Neural cell (in vitro differentiated cells): ENCODE results near the gene UBAP1. TPM values are rescaled to one million over a fixed set of nuclear protein-coding genes. Genes with fewer than 3 reads are reported as not detected.
"Not testable (repeated sequence)": the region's sequence is repeated elsewhere in the genome, so short reads cannot be mapped to it uniquely, and the experiment has no call there.

Source experiments
- H2AFZ ChIP-seq: fragments of 200-600, 300-800 bp; sonication (generic), shearing (Covaris generic); 2 replicates; pipeline ENCODE4 v1.6.0; 2014; ENCODE audit warnings: low read depth, mild to moderate bottlenecking, antibody characterized with exemption, low read length, moderate library complexity
- H3F3A ChIP-seq: fragments of 200-600 bp; shearing (Covaris generic); 2 replicates; pipeline ENCODE4 v1.6.1; 2016; ENCODE audit warnings: mild to moderate bottlenecking, moderate library complexity, mixed read lengths, antibody characterized with exemption, low read length; ENCODE audit not compliant: insufficient read depth, poor library complexity, severe bottlenecking
- H3K27ac ChIP-seq: fragments of 200-600, 300-800 bp; sonication (generic), shearing (Covaris generic); 2 replicates; pipeline ENCODE4 v1.5.1; 2014; ENCODE audit warnings: mild to moderate bottlenecking, low read length, moderate library complexity
- H3K27me3 ChIP-seq: fragments of 300-800, 200-600 bp; sonication (generic), shearing (Covaris generic); 2 replicates; pipeline ENCODE4 v1.6.0; 2014; ENCODE audit warnings: mild to moderate bottlenecking, low read depth, low read length, moderate library complexity; ENCODE audit not compliant: insufficient read depth
- H3K36me3 ChIP-seq: fragments of 300-800, 200-600 bp; sonication (generic), shearing (Covaris generic); 2 replicates; pipeline ENCODE4 v1.5.1; 2014; ENCODE audit warnings: mild to moderate bottlenecking, antibody characterized with exemption, low read length, moderate library complexity; ENCODE audit not compliant: insufficient read depth
- H3K4me2 ChIP-seq: fragments of 300-800, 200-600 bp; sonication (generic), shearing (Covaris generic); 2 replicates; pipeline ENCODE4 v1.6.0; 2014; ENCODE audit warnings: mild to moderate bottlenecking, low read length
- H3K4me3 ChIP-seq: fragments of 300-800, 200-600 bp; sonication (generic), shearing (Covaris generic); 2 replicates; pipeline ENCODE4 v1.5.1; 2014; ENCODE audit warnings: mild to moderate bottlenecking, low read length, moderate library complexity
- H3K79me2 ChIP-seq: fragments of 200-600 bp; shearing (Covaris generic); replicated peaks from 2 replicates; pipeline ENCODE4 v1.6.0; 2014; ENCODE audit warnings: mild to moderate bottlenecking, low read length, moderate library complexity; ENCODE audit not compliant: insufficient read depth
- H3K9ac ChIP-seq: fragments of 300-800, 200-600 bp; sonication (generic), shearing (Covaris generic); 2 replicates; pipeline ENCODE4 v1.6.1; 2016; ENCODE audit warnings: mild to moderate bottlenecking, low read length, mixed read lengths
- H3K9me2 ChIP-seq: fragments of 200-600 bp; shearing (Covaris generic); 2 replicates; pipeline ENCODE4 v1.6.1; 2016; ENCODE audit warnings: mild to moderate bottlenecking, low read length, mixed read lengths; ENCODE audit not compliant: insufficient read depth
- H3K9me3 ChIP-seq: fragments of 200-600, 300-800 bp; sonication (generic), shearing (Covaris generic); 2 replicates; pipeline ENCODE4 v1.6.1; 2016; ENCODE audit warnings: mild to moderate bottlenecking, mixed run types, low read length, moderate library complexity, mixed read lengths
- H4K20me1 ChIP-seq: fragments of 200-600 bp; shearing (Covaris generic); 2 replicates; pipeline ENCODE4 v1.6.1; 2016; ENCODE audit warnings: mild to moderate bottlenecking, mixed run types; ENCODE audit not compliant: insufficient read depth
- CTCF ChIP-seq: fragments of 450-650 bp; IDR thresholded peaks from 2 replicates; pipeline ENCODE4 v1.5.1; 2014; ENCODE audit warnings: antibody characterized with exemption, mild to moderate bottlenecking, moderate library complexity; ENCODE audit not compliant: poor library complexity, severe bottlenecking
- EP300 ChIP-seq: fragments of 450-650 bp; conservative IDR thresholded peaks from 2 replicates; pipeline ENCODE4 v1.6.1; 2014; ENCODE audit warnings: antibody characterized with exemption, mild to moderate bottlenecking, moderate library complexity; ENCODE audit not compliant: poor library complexity, severe bottlenecking
- EZH2 ChIP-seq: fragments of 200-600, 300-800 bp; shearing (Covaris generic), sonication (generic); IDR thresholded peaks from 2 replicates; pipeline ENCODE4 v1.6.1; 2014; ENCODE audit warnings: antibody characterized with exemption, low read length, borderline replicate concordance, mild to moderate bottlenecking; ENCODE audit not compliant: insufficient read depth, poor library complexity, severe bottlenecking
- MXI1 ChIP-seq: fragments of 450-650 bp; conservative IDR thresholded peaks from 2 replicates; pipeline ENCODE4 v1.6.1; 2014; ENCODE audit warnings: antibody characterized with exemption, mild to moderate bottlenecking; ENCODE audit not compliant: poor library complexity, severe bottlenecking
- POLR2AphosphoS5 ChIP-seq: IDR thresholded peaks from 2 replicates; pipeline ENCODE4 v1.6.1; 2012
- RAD21 ChIP-seq: fragments of 450-650 bp; conservative IDR thresholded peaks from 2 replicates; pipeline ENCODE4 v1.6.1; 2014; ENCODE audit warnings: antibody characterized with exemption, mild to moderate bottlenecking, moderate library complexity
- REST ChIP-seq: IDR thresholded peaks from 2 replicates; pipeline ENCODE4 v1.6.1; 2012; ENCODE audit warnings: borderline replicate concordance
- SMC3 ChIP-seq: fragments of 450-650 bp; conservative IDR thresholded peaks from 2 replicates; pipeline ENCODE4 v1.6.1; 2014; ENCODE audit warnings: antibody characterized with exemption, mild to moderate bottlenecking, moderate library complexity; ENCODE audit not compliant: poor library complexity
- TAF1 ChIP-seq: IDR thresholded peaks from 2 replicates; pipeline ENCODE4 v1.6.1; 2012; ENCODE audit warnings: low read depth
- polyA plus RNA-seq: library from polyadenylated mRNA; depleted of rRNA; stranded (reverse); fragments of >200 nt; gene quantifications from 2 replicates; pipeline ENCODE4 v1.2.3, GENCODE V29; 2014

The UBAP1 gene
- polyA plus RNA-seq, 1 donor from 2014 or later = 35.1 TPM

GRCh38 chr9:34133436-34133949, 45.4 kb upstream of the UBAP1 start:
- Histone ChIP-seq H3K9me3 (no peaks in the 10 kb centered on the region), H3K79me2 (no peaks in the 10 kb centered on the region), H3K9ac (no peak overlapping the region), H3K9me2 (no peaks in the 10 kb centered on the region), H3F3A (no peaks in the 10 kb centered on the region), H4K20me1 (no peaks in the 10 kb centered on the region), H3K27ac (no peak overlapping the region), H2AFZ (no peak overlapping the region), H3K36me3 (no peaks in the 10 kb centered on the region), H3K4me3 (no peak overlapping the region), H3K27me3 (no peaks in the 10 kb centered on the region), H3K4me2 (no peak overlapping the region)
- no peak for TF ChIP-seq SMC3

- Histone ChIP-seq H3K27ac (no peak overlapping the region), H3K4me3 (no peak overlapping the region), H2AFZ (no peak overlapping the region), H3K27me3 (no peaks in the 10 kb centered on the region), H3K36me3 (no peaks in the 10 kb centered on the region), H3K4me2 (no peak overlapping the region), H3F3A (no peaks in the 10 kb centered on the region), H4K20me1 (no peaks in the 10 kb centered on the region), H3K9ac (no peak overlapping the region), H3K9me2 (no peaks in the 10 kb centered on the region), H3K79me2 (no peaks in the 10 kb centered on the region), H3K9me3 (no peaks in the 10 kb centered on the region)
- TF ChIP-seq POLR2AphosphoS5 (no peak), CTCF (no peak)
Observed at GRCh38 chr9:34134521-34134920, 44.3 kb upstream of the UBAP1 start.

- not testable (repeated sequence) for H2AFZ ChIP-seq, H3K9me3 ChIP-seq, H3K27ac ChIP-seq, H3K79me2 ChIP-seq, H3K36me3 ChIP-seq, H4K20me1 ChIP-seq, H3F3A ChIP-seq, H3K4me3 ChIP-seq, H3K27me3 ChIP-seq, H3K9ac ChIP-seq, H3K9me2 ChIP-seq, H3K4me2 ChIP-seq
Observed at GRCh38 chr9:34138644-34139043, 40.2 kb upstream of the UBAP1 start.

- Histone ChIP-seq H2AFZ (no peak overlapping the region), H3K4me3 (no peak overlapping the region), H3K79me2 (no peaks in the 10 kb centered on the region), H3K27ac (no peak overlapping the region), H3K9ac (no peak overlapping the region), H3F3A (no peaks in the 10 kb centered on the region), H3K9me2 (no peaks in the 10 kb centered on the region), H3K4me2 (no peak overlapping the region), H4K20me1 (no peaks in the 10 kb centered on the region), H3K9me3 (no peaks in the 10 kb centered on the region), H3K36me3 (no peaks in the 10 kb centered on the region), H3K27me3 (no peaks in the 10 kb centered on the region)
- TF ChIP-seq REST (no peak), CTCF (no peak), SMC3 (no peak), RAD21 (no peak), TAF1 (no peak), EP300 (no peak), EZH2 (no peak), POLR2AphosphoS5 (no peak), MXI1 (no peak)
Observed at GRCh38 chr9:34139477-34140146, 39.2 kb upstream of the UBAP1 start.
